COLO829 (cell line): ENCODE data around the gene SECISBP2.
"Not testable (repeated sequence)": the region's sequence is repeated elsewhere in the genome, so short reads cannot be mapped to it uniquely, and the experiment has no call there.

Source experiments
- DNase-seq: peaks from one replicate; pipeline ENCODE4 v3.0.0; 2012; ENCODE audit warnings: low spot score

The SECISBP2 gene

GRCh38 chr9:89364666-89365531 lies 46.6 kb downstream of the SECISBP2 start:
- no peak for DNase-seq

- DNase-seq = no peak
Observed at GRCh38 chr9:89365532-89365912, 47.2 kb downstream of the SECISBP2 start.

GRCh38 chr9:89366711-89367110 lies 48.4 kb downstream of the SECISBP2 start:
- DNase-seq = no peak

DNA sequence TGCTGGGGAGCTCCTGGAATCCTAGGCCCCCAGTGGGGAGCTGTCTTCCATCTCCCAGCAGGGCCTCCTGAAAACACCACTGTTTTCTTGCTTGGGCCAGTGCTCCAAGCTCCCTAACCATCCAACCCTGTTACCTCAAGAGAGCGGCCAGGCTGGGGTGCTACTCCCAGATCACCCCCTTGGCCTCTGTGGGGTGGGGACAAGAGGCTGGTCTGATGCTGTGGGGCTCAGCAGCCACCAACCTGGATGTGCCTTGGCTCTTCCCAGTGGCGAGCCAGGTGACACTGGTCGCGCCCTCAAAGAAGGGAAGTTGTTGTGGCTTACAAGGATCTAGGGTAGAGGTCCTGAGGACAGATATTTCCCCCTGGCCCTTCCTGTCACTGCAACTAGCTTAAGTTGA lies 49.0 kb downstream of the SECISBP2 start:
- DNase-seq = no peak

GRCh38 chr9:89367726-89368437 lies 49.6 kb downstream of the SECISBP2 start:
- DNase-seq = no peak

DNA sequence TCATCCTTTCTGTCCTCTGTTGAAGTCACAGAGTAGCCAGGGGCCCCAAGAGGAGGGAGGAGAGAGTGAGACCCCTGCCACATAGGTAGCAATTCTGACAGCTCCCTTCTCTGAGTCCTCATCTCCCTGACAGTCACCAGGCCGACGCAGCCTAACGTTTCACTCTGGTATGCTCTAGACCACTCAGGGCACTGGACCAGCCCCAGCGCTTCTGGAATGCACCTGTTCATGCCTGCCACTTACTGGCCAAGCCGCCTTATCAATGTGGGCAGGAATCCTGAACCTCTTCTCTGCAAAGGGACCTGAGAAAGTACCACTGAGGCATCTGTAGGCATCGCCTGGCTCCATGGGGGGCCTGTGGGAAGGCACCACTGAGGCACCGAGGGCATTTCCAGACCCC lies 50.2 kb downstream of the SECISBP2 start:
- DNase-seq = no peak

DNA sequence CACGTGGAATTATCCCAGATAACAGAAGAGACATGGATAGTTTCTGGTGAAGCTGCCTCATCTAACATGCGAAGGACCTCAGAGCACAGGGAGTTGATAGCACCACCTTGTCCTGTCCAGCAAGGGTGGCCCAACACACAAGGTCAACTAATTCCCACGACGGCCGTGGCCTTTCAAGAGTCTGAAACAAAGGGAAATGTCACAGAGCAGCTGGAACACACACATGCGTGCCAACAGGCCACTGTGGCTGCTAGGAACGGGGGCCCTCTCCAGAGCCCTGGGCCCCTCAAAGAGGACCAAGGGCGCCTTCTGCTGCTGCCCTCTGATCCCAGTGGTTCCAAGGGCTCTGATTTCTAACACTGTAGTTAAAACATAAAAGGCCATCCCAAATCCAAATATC lies 50.7 kb downstream of the SECISBP2 start:
- no peak for DNase-seq

DNA sequence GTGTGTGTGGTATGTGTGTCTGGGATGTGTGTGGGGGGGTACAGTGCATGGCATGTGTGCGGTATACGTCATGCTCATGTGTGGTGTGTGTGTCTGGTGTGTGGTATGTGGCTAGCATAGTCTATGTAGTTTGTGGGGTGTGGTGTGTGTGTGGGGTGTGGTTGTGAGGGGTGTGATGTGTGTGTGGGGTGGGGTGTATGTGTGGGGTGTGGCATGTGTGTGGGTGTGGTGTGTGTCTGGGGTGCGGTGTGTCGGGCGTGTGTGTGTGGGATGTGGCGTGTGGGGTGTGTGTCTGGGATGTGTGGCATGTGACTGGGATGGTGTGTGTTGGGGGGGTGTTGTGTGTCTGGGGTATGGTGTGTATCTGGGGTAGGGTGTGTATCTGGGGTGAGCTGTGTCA lies 52.3 kb downstream of the SECISBP2 start:
- no peak for DNase-seq

DNA sequence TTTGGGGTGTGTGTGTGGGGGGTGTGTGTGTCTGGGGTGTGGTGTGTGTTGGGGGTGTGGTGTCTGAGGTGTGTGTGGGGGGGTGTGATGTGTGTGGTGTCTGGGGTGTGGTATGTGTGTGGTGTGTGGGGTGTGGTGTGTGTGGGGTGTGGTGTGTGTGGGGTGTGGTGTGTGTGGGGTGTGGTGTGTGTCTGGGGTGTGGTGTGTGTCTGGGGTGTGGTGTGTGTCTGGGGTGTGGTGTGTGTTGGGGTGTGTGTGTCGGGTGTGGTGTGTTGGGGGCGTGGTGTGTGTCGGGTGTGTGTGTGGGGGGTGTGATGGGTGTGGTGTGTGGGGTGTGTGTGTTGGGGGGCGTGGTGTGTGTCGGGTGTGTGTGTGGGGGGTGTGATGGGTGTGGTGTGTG lies 53.5 kb downstream of the SECISBP2 start:
- DNase-seq = not testable (repeated sequence)

DNA sequence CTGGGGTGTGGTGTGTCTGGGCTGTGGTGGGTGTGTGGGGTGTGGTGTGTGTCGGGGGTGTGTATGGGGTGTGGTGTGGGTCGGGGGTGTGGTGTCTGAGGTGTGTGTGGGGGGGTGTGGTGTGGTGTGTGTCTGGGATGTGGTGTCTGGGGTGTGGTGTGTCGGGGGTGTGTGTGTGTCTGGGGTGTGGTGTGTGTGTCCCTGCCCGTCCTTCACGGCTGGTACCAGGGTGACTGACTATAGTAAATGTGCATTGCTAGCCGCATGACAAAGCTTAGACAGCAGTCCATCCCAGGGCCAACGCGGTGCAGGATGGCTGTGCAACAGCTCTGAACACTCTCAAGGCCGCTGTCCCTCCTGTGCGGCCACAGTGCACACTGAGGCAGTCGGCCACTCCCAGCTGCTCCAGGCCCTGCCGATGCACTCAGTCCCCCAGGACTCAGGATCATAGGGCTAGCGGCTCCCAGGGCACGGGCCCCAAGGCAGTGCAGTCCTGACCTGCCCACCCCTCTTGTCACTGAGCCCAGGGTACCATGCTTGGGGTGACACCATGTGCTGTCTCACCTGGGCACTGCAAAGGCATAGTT lies 54.0 kb downstream of the SECISBP2 start:
- no peak for DNase-seq

DNA sequence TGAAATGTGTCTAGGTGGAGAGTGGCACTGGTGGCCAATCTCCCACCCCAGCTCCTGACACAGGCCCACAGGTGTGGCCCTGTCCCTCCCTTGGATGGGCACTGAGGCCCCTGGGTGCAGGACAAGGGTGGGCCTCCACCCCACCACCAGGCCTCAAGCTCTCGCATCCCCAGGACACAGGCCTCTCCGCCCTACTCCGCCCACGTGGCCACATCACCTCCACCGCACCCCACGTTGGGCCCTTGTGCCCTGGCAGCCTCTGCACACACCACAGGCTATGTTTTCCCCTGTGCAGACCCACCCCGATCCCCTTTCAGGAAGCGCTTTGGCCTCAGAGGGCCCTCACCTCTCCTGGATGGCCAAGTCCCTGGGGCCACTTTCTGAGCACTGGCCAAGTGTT lies 54.7 kb downstream of the SECISBP2 start:
- no peak for DNase-seq

- DNase-seq = no peak
Observed at GRCh38 chr9:89374176-89374575, 55.9 kb downstream of the SECISBP2 start.

- no peak for DNase-seq
Observed at GRCh38 chr9:89375191-89375760, 57.0 kb downstream of the SECISBP2 start.

DNA sequence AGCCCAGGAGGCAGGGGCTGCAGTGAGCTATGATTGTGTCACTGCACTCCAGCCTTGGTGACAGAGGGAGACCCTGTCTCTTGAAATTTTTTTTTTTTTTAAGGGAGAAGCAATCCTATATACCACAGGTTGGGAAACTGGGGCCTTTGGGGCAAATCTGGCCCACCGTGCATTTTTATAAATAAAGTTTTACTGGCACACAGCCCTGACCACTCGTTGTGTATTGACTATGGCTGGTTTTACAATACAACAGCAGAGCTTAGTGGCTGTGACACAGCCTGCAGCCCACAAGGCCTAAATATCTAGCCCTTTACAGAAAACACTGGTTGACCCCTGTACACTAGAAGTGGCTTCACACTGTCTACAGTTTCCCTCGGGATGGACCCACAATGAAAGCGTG lies 58.0 kb downstream of the SECISBP2 start:
- no peak for DNase-seq

- no peak for DNase-seq
Observed at GRCh38 chr9:89376741-89377351, 58.5 kb downstream of the SECISBP2 start.

- no peak for DNase-seq
Observed at GRCh38 chr9:89377411-89377810, 59.1 kb downstream of the SECISBP2 start.

GRCh38 chr9:89378541-89378940 lies 60.2 kb downstream of the SECISBP2 start:
- no peak for DNase-seq

GRCh38 chr9:89379031-89379430 lies 60.7 kb downstream of the SECISBP2 start:
- no peak for DNase-seq

- no peak for DNase-seq
Observed at GRCh38 chr9:89379508-89380115, 61.3 kb downstream of the SECISBP2 start.

GRCh38 chr9:89380437-89381307 lies 62.4 kb downstream of the SECISBP2 start:
- DNase-seq = no peak

- DNase-seq = no peak
Observed at GRCh38 chr9:89381308-89381609, 63.0 kb downstream of the SECISBP2 start.
